Mammary epithelial cell (primary cell): Measurements from ENCODE around the gene NSMCE1.

ENCODE experiments used
- CTCF ChIP-seq, 2 donors: IDR thresholded peaks in 1 of 2; conservative IDR thresholded peaks in 1 of 2; 2 replicates each; pipeline ENCODE4 v1.5.1; 2011 to 2012; ENCODE audit warnings: inconsistent platforms in 2 of 2, low read length in 2 of 2, mild to moderate bottlenecking in 2 of 2, control low read depth in 1 of 2, low read depth in 1 of 2; ENCODE audit not compliant: insufficient read depth in 1 of 2; ENCODE audit errors: extremely low read depth in 1 of 2
- EZH2 ChIP-seq: IDR thresholded peaks from 2 replicates; pipeline ENCODE4 v1.6.1; 2012; ENCODE audit warnings: low read length, inconsistent platforms, borderline replicate concordance

GRCh38 chr16:27310576-27311447 lies 42.2 kb upstream of the NSMCE1 start:
- TF ChIP-seq CTCF (conservative IDR thresholded peaks at IDR 0.05 in 1 of 2, IDR thresholded peaks at IDR 0.05 in 1 of 2; ENCODE audit: extremely low read depth in 1 of 2, insufficient read depth in 1 of 2, low read depth in 1 of 2, low read length in 2 of 2) (no peak), EZH2 (no peak)
